H4 (cell line): ENCODE measurements around the gene PGP. TPM values are rescaled to one million over a fixed set of nuclear protein-coding genes. Genes with fewer than 3 reads are reported as not detected.
"Not testable (repeated sequence)": the region's sequence is repeated elsewhere in the genome, so short reads cannot be mapped to it uniquely, and the experiment has no call there.

ENCODE experiments used
- DNase-seq: peaks from one replicate; pipeline ENCODE4 v3.0.0-alpha.2; 2015; ENCODE audit warnings: low spot score
- total RNA-seq: library from RNA; depleted of rRNA; stranded (reverse); fragments of >200 nt; shearing (Covaris generic); gene quantifications from 2 replicates; pipeline ENCODE4 v1.2.3, GENCODE V29; 2014; rRNA removed

PGP gene, protein sequence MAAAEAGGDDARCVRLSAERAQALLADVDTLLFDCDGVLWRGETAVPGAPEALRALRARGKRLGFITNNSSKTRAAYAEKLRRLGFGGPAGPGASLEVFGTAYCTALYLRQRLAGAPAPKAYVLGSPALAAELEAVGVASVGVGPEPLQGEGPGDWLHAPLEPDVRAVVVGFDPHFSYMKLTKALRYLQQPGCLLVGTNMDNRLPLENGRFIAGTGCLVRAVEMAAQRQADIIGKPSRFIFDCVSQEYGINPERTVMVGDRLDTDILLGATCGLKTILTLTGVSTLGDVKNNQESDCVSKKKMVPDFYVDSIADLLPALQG
- 20.0 and 24.5 TPM in 2 replicates for total RNA-seq

DNA sequence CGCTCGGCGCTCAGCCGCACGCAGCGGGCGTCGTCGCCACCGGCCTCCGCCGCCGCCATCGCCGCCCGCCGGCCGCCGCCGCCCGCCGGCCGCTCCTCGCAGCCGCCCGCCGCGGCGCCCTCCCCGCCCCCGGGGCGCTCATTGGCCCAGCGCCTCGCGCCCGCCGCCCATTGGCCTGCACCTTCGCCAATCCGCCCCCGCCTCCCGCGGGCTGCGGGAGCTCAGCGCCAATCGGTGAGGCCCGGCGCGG, at the start of gene PGP:
Gene PGP, minus strand, starts transcription at position 122 of the 250 bp plus-strand sequence. Its CDS starts 63 bp downstream, at position 59.
- no peak for DNase-seq

DNA sequence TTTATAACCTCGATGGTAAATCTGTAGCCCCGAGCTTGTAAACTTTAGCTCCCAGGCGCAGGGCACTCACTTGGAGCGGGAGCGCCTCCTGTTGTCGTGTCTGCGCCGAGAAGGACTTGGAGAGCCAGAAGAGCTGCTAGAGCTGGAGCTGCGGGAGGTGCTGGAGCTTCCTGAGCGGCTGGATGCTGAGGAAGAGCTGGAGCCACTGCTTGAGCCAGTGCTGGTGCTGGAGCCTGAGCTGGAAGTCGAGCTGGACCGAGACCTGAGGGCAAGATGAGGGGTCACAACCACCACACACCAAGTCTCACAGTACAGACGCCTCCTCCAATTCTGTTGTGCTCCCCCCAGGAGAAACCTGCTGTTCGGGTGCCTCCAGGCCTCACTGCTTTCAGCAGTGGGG, 48.4 kb upstream of the PGP start:
- not testable (repeated sequence) for DNase-seq

DNA sequence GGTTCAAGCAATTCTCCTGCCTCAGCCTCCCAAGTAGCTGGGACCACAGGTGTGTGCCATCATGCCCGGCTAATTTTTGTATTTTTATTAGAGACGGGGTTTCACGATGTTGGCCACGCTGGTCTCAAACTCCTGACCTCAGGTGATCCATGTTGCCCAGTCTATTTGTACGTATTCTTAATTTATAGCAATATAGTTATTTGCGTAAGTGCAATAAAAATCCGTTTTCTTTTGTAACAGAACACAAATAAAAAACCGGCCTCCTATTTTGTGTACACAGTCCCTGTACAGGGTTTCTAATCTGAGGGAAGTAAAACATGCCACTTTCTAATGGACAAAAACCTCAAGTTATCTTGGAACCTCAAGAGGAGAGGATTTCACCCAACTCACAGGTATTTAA, 45.6 kb upstream of the PGP start:
- no peak for DNase-seq

DNA sequence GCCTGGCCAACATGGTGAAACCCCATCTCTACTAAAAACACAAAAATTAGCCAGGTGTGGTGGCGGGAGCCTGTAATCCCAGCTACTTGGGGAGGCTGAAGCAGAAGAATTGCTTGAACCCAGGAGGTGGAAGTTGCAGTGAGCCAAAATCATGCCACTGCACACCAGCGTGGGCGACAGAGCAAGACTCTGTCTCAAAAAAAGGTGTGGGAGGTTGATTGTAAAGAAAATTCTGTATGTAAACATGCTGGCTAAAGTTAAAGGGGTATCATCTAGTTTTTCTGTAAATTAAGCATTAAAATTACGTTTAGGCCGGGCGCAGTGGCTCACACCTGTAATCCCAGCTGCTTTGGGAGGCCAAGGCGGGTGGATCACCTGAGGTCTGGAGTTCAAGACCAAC, 43.9 kb upstream of the PGP start:
- DNase-seq: not testable (repeated sequence)

DNA sequence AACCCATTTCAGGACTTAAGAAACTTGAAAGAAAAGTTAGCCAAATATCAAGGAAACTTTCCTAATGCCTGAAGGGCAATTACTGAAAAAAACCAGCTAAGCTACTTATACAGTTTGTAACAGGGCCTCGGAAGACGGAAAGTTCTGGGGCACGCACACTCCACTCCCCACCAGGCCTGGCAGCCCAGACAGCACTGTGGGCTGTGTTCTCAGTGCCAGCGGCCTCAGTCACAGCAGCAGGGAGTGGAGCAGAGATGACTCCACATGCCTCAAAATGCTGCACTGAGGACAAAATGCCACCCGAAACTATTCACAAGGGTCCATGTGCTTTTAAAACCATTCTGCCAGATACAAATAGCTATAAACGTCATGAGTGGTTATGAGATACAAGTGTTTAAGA, 43.1 kb upstream of the PGP start:
- DNase-seq: no peak

DNA sequence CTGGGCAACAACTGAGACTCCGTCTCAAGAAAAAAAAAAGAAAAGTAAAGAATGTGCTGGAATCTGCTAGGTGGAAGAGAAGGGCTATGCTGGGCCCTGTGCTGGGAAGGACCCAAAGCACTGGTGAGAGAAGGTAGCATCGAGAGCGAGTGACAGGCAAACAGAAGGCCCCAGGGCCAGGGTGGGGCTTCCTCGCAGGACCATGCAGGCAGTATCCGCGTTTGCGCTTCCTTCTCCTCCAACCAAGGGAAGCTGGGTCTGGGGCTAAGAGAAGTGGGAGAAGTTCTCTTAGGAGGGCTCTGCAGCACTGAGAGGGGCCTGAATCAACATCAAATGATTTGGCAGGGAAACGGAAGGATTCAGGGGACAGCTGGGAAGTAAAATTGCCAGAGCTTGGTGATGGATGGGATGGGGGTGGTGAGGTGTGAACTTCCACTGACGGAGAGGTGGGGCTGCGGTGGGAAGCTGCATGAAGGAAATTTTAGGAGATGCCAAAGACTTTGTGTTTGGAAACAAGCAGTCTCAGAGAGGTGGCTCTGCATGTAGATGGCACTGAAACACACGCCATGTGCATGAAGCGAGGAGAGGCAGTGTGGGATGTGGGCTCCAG, 42.0 kb upstream of the PGP start:
- DNase-seq: no peak

DNA sequence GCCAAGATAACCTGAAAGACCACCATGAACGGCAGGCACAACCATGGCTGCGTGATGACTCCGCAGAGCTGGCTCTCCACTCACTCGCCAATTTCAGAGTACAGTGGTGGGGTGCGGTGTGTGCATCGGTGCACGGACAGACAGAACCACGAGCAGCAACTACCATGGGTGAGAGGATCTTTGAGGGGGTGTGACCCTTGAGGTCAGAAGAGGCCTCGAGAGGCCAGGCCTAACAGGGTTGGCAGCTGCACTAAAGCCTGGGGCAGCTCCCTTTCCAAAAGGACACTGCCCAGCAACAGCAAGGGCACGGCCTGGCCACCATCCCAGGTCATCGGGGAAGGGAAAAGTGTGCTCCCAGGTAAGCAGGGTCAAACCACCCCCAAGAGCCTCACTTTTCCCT, 38.7 kb upstream of the PGP start:
- DNase-seq: no peak

DNA sequence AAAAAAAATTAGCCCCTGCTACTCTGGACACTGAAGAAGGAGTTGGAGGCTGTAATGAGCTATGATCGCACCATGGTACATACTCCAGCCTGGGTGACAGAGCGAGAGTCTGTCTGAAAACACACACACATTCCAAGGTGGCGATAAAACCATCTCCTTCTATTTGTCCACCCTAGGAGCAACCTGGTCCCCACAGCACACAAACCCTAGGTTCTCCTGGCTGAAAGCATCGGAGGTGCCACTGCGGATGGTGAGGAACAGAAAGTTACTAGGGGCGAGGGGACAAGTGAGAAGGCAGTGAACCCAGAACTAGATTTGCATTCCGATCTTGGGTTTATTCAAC, 38.1 kb upstream of the PGP start:
- no peak for DNase-seq

DNA sequence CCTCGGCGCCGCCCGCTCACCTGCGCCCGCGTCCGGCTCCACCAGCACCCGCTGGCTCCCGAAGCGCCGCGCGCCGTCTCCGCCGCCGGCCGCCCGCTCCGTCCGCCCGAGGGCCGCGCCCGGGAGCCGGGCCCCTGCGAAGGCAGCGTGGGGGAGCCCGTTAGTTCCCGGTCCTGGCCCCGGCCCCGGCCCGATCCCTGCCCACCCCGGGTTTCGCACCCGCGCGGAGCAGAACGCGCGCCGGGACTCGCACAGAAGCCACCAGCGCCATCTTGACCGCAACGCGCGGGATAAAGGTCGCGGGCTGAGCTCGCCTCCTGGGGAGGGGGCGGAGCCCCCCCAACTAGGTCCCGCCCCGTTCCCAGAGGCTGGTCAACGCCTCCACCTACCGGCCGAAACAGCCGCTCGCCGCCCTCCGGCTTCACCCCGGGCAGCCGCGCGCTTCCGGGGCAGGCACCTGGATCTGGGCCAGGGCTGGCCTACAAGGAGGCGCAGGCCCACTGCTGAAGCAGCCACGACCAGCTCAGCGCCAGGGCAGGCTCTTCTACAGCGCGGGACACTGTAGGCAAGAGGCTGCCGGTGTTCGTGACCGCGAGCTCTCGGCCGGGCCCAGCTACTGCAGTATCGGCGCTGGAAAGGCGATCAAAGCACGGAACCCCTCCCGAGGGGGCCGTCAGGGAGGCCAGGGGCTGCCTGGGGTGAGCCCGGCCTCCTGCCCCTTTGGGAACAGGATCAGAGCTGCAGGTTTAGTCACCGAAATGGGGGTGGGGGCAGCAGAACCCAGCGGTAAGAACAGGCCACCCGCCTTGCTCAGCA, 36.9 kb upstream of the PGP start, which contains the start of gene ECI1:
Gene ECI1, minus strand, starts transcription at position 292 of the 816 bp plus-strand sequence. Its CDS starts 21 bp downstream, at position 271.
- DNase-seq: peak; percentile 88

DNA sequence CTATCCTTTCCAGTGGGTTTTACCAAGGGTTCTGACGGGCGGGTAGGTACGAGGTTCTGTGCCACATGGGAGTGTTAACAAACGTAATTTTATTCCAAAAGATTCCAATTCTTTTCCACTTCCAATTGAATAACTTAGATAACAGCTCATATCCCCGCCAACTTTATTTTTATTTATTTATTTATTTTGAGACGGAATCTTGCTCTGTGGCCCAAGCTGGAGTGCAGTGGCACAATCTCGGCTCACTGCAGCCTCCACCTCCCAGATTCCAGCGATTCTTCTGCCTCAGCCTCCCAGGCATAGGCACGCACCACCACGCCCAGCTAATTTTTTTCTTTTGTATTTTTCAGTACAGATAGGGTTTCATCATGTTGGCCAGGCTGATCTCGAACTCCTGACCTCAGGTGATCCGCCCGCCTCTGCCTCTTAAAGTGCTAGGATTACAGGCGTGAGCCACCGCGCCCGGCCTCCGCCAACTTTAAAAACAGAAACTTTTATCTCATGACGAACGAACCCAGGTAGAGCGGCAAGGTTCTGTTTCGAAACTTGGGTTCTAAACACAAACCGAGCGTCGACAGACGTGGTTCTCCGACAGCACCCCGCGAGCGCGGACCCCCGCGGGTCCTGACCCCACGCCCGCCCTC, 36.1 kb upstream of the PGP start:
- DNase-seq: no peak

DNA sequence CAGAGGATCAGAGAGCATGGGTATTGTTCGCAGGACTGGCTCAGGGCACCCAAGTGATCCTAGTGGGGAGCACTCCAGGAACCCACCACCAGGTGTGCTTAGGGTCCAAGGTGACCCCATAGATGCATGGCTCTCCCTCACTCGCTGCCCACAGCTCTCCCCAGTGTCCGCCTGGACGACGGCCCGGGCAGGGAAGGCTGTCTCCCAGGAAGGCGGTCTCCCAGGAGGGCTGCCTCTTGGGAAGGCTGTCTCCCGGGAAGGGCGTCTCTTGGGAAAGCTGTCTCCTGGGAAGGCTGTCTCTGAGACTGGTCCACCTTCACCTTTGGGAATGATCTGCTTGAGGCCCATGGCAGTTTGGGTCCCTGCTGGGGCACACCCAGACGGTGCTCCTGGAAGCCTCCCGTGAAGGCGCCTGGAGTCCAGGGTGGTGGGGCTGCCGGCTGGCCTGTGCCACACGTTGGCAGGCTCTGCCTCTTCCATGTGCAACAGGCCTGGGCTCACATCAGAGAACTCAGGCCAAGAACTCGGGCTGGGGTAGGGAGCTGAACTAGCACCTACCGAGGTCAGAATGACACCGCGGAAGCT, 31.8 kb upstream of the PGP start:
- DNase-seq: no peak

DNA sequence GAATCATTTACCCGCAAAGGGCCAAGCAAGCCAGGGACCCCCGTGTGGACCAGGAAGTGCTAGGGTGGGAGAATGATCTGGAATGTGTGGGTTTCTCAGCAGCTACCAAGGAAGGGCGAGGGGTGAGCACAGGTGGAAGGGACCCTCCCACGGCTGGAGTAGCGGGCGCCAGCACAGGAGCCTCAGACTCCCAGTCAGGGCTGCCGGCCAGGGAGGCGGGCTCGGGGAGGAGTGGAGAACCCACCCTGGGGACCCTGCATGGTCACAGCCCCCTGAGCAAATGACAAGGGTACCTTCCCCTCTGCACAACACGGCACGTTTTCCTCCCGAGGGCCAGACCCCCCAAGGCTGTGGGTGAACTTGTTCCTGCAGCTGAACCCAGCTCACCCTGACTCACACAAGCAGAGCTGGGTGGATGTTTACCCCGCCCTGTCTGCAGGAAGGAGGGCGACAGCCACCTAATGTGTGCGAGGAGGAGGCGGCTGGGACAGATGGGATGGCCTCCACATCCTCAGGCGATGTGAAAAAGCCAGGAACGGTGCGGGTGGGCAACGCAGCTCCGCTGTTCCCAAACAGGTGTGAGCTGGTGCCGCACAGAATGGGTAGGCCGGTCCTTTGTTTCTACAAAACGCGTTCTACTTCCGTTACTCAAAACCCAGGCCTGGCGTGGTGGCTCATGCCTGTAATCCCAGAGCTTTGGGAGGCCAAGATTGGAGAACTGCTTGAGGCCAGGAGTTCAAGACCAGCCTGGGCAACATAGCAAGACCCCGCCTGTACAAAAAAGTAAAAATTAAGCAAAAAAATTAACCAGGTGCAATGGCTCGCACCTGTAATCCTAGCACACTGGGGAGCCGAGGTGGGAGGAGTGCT, 30.5 kb upstream of the PGP start:
- no peak for DNase-seq

DNA sequence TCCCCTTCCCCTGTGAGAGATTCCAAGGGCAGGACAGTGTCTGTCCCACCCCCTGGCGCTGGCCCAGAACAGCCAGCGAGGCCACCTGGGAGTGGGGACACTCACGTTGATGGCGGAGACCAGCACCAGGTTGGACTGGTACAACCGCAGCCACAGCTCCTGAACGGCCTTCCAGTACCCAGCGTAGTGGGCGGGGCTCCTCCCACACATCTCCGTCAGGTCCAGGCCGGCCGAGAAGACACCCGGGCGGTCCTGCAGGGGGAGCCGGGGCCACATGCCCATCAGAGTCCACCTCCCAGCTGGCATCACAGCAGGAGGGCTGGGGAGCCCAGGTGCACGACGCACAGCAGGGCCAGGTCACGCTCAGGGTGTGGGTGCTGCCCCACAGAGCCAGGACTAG, 29.7 kb upstream of the PGP start:
- no peak for DNase-seq

DNA sequence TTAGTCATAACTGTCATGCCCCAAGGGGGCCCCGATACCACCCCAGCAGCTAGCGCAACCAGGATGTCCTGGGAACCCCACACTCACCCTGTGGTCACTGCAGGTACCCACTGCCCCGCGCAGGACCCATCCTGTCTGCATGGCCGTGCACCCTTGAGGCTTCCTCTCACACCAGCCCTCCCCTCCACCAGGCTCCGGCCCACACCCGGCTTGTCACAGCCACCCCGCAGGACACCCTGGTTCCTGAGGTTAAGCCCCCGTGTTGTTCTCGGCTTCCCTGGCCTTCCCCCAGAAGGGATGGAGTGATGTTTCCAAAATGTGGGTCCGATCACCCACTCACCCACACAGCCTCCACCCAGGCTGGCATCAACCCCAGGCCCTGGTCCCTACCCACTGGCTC, 29.1 kb upstream of the PGP start:
- DNase-seq: no peak

DNA sequence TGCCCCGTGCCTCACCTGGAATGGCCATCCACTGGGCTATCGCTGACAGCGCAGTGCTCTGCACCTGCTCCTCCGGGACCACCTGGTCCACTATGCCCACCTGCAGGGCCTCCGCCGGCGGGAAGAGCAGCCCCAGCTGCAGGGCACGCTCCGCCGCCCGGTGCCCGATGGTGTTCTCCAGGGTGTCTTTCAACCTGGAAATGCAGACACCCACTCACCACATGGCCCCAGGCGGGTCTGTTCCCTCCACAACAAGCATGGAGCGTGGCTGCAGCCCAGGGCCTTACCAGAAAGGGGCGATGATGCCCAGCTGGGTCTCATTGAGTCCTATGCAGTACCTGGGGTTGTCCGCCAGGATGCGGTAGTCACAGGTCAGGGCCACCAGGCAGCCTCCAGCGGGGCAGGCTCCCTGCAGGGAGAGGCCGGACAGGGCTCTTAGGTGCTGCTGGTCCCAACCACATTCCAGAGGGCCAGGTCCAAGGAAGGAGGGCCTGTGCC, 28.4 kb upstream of the PGP start:
- no peak for DNase-seq

DNA sequence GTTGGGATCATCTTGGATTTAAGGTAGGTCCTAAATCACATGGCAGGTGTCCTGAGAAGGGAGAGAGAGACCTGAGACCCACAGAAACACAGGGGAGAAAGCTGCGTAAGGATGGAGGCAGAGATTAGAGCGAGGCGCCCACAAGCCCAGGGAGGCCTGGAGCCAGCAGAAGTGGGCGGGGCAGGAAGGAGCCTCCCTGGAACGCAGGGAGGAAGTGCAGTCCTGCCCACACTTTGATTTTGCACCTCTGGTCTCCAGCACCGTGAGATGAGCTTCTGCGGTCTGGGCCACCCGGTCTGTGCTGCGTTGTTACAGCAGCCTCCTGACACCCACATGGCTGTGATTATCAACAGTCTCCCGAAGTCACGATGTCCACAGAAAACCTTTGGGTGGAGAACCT, 28.0 kb upstream of the PGP start:
- no peak for DNase-seq

DNA sequence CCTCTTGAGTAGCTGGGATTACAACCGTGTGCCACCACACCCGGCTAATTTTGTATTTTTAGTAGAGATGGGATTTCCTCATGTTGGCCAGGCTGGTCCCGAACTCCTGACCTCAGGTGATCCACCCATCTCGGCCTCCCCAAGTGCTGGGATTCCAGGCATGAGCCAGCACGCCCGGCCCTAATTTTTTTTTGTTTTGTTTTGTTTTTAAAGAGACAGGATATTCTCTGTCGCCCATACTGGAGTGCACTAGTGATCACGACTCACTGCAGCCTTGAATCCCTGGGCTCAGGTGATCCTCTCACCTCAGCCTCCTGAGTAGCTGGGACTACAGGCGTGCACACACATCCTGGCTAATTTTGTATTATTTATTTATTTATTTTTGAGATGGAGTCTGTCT, 25.7 kb upstream of the PGP start:
- not testable (repeated sequence) for DNase-seq

DNA sequence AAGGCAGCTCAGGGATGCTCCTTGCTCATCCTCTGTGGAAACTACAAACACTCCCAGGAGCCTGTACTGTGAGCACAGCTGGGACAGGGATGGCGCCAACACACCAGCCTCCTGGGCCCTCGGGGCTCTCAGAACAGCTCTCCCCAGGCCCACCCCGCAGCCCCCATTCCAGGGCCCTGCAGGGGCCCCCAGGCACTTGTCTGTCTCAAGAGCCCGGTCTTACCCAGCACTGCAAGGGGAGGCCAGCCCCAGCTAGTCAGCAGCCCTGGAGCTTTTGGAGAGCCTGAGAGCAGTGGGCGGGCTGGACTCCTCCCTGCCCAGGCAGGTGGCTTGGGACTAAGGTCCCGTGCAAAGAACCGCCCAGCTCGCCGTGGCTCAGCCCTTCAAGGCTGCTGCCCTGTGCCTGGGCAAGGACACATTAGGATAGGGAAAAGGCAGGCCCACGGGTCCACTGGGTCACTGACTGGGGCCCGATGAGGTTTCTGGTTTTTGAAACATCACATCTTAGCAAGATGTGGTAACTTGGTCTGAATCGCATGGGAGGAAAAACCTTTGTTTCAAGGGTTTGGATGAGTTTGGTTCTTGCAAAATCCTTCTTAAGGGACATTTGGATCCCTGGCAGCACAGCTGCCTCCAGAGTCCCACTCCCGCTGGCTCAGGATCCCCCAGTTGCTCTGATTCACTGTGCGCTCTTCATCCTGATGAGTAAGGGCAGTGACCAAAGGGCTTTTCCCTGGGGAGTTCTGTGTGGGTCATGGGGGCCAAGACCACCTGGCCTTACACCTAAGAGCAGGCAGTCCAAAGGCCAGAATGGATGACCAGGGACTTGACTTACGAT, 24.4 kb upstream of the PGP start:
- DNase-seq: no peak

DNA sequence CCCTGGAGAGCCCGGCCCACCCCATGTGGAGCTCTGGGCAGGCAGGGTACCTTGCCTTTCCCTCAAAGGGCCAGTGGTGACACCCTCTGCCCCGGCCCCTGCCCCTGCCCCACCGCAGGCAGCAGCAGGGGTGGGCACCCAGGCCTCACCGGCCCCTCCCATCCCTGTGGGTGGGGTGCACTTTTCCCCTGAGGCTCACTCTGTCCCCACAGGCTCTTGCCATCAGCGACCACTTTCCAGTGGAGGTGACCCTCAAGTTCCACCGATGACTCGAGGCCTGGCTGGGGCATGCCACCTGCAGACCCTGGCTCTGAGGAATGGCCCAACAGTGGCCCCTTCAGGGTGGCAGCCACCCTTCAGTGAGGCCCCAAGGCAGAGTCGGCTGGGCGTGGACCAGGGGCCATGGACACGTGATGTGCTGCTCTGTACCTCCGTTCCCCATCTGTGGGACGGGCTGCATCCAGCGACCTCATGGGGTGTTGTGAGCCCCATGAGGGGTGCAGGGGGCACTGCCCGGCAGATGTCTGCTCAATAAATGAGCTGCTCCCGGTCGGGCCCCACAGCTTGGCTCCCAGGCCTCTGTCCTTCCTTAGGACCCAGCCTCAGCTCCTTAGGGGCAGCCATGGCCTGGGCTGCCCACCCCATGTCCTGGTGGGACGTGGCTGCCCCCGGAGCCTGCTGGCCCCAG, 23.7 kb upstream of the PGP start:
- DNase-seq: no peak
